ENCODE measurements around the gene CCDC33. TPM values are rescaled to one million over a fixed set of nuclear protein-coding genes. Genes with fewer than 3 reads are reported as not detected.

Gene CCDC33
- total RNA-seq, 1 experiment from 2014 or later, result not detected

DNA sequence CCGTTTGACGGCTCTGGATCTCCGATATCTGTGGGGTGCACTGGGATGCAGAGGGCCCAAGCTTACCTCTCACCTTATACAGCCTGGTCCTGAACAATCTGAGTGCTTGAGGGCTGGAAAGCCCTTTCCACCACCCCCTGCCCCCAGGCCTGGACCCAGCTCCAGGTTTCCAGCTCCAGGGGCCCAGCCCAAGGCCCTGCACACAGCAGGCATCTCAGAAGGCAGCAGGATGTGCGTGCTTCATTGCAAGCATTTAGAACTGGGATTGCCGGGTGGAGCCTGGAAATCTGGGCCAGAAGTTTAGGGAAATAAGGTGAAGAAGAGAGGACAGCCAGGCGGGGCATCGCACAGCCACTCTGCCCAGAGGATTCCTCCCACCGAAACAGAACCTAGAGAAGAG lies 25.6 kb downstream of the CCDC33 start:
- ChIA-PET CTCF (no interaction called here), POLR2A (no interaction called here)
- Histone ChIP-seq H3K27me3 (ENCODE audit: control insufficient read depth, insufficient read depth, low read length) (peaks cover 8% of the 10 kb centered on the region; the same call in 1 of the 2 replicates), H3K4me1 (ENCODE audit: control insufficient read depth, insufficient read depth, low read length) (no peaks in the 10 kb centered on the region), H3K4me3 (ENCODE audit: low read depth in 2 of 2, low read length in 2 of 2) (no peak overlapping the region), H3K27ac (ENCODE audit: low read length) (no peak overlapping the region), H3K36me3 (ENCODE audit: control insufficient read depth, insufficient read depth, low read length) (no peaks in the 10 kb centered on the region), H3K9me3 (ENCODE audit: control insufficient read depth, insufficient read depth, low read depth, low read length) (no peaks in the 10 kb centered on the region)
- no peak for ATAC-seq
- TF ChIP-seq SIN3A (IDR thresholded peaks at IDR 0.05; ENCODE audit: borderline replicate concordance, insufficient read depth, low read depth, low read length), result no peak
- no peak for TF ChIP-seq TCF7L2 (IDR thresholded peaks at IDR 0.05; ENCODE audit: low read depth, low read length)
- TF ChIP-seq, protein P1, sequence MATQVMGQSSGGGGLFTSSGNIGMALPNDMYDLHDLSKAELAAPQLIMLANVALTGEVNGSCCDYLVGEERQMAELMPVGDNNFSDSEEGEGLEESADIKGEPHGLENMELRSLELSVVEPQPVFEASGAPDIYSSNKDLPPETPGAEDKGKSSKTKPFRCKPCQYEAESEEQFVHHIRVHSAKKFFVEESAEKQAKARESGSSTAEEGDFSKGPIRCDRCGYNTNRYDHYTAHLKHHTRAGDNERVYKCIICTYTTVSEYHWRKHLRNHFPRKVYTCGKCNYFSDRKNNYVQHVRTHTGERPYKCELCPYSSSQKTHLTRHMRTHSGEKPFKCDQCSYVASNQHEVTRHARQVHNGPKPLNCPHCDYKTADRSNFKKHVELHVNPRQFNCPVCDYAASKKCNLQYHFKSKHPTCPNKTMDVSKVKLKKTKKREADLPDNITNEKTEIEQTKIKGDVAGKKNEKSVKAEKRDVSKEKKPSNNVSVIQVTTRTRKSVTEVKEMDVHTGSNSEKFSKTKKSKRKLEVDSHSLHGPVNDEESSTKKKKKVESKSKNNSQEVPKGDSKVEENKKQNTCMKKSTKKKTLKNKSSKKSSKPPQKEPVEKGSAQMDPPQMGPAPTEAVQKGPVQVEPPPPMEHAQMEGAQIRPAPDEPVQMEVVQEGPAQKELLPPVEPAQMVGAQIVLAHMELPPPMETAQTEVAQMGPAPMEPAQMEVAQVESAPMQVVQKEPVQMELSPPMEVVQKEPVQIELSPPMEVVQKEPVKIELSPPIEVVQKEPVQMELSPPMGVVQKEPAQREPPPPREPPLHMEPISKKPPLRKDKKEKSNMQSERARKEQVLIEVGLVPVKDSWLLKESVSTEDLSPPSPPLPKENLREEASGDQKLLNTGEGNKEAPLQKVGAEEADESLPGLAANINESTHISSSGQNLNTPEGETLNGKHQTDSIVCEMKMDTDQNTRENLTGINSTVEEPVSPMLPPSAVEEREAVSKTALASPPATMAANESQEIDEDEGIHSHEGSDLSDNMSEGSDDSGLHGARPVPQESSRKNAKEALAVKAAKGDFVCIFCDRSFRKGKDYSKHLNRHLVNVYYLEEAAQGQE (IDR thresholded peaks at IDR 0.05; ENCODE audit: insufficient read depth in 1 of 2, low read depth in 2 of 2, low read length in 1 of 2), result no peak
- TF ChIP-seq, protein P2, sequence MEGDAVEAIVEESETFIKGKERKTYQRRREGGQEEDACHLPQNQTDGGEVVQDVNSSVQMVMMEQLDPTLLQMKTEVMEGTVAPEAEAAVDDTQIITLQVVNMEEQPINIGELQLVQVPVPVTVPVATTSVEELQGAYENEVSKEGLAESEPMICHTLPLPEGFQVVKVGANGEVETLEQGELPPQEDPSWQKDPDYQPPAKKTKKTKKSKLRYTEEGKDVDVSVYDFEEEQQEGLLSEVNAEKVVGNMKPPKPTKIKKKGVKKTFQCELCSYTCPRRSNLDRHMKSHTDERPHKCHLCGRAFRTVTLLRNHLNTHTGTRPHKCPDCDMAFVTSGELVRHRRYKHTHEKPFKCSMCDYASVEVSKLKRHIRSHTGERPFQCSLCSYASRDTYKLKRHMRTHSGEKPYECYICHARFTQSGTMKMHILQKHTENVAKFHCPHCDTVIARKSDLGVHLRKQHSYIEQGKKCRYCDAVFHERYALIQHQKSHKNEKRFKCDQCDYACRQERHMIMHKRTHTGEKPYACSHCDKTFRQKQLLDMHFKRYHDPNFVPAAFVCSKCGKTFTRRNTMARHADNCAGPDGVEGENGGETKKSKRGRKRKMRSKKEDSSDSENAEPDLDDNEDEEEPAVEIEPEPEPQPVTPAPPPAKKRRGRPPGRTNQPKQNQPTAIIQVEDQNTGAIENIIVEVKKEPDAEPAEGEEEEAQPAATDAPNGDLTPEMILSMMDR (IDR thresholded peaks at IDR 0.05), result no peak
- TF ChIP-seq POLR2AphosphoS5 (IDR thresholded peaks at IDR 0.05; ENCODE audit: low read depth, low read length), result no peak
- BruUV-seq (replicated peaks), result no TSS peak
- no peak for DNase-seq (ENCODE audit: low read depth, low spot score)
- intact Hi-C loops (cut with micrococcal nuclease; ENCODE audit: unreplicated experiment) (no loop called here), in situ Hi-C loops (cut with HindIII; ENCODE audit: low pct_unique_long_range_greater_than_20kb, low sequenced_read_pairs) (no loop called here)

DNA sequence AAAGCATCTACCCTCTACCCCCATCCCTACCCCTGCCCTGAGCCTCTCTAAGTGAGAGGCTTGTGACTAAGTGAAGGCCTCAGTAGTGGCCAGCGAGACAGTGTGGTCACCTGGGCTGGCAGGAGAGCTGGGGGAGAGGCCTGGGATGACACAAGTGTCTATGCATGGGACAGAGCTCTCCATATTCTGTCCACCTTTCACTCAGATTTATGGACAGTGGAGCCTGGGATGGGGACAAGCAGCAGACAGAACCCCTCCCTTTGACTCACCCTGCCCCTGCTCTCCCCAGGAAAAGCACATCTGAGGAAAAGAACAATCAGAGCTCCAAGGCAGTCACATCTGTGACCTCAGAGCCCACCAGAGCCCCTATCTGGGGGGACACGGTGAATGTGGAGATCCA lies 26.0 kb downstream of the CCDC33 start:
- in situ Hi-C loops (cut with HindIII; ENCODE audit: low pct_unique_long_range_greater_than_20kb, low sequenced_read_pairs), result no loop called here
- H3K9me3 ChIP-seq (ENCODE audit: control insufficient read depth, insufficient read depth, low read depth, low read length), result no peaks in the 10 kb centered on the region
- H3K4me1 ChIP-seq (ENCODE audit: control insufficient read depth, insufficient read depth, low read length), result no peaks in the 10 kb centered on the region
- ATAC-seq (no peak), DNase-seq (ENCODE audit: low read depth, low spot score) (no peak)
- H3K4me3 ChIP-seq (ENCODE audit: low read depth in 2 of 2, low read length in 2 of 2), result no peak overlapping the region
- ChIA-PET POLR2A (no interaction called here), CTCF (interaction anchor here (0.6 kb wide), 1 partner anchor 112 kb away, joined by 3 read pairs; no protein-coding TSS in a partner anchor)
- BruUV-seq (replicated peaks), result no TSS peak
- intact Hi-C loops (cut with micrococcal nuclease; ENCODE audit: unreplicated experiment), result no loop called here
- no peaks in the 10 kb centered on the region for H3K36me3 ChIP-seq (ENCODE audit: control insufficient read depth, insufficient read depth, low read length)
- H3K27ac ChIP-seq (ENCODE audit: low read length), result no peak overlapping the region
- H3K27me3 ChIP-seq (ENCODE audit: control insufficient read depth, insufficient read depth, low read length), result peaks cover 8% of the 10 kb centered on the region; the same call in 1 of the 2 replicates
- TF ChIP-seq, protein P2 (IDR thresholded peaks at IDR 0.05), result no peak
- TF ChIP-seq TCF7L2 (IDR thresholded peaks at IDR 0.05; ENCODE audit: low read depth, low read length), result no peak
- no peak for TF ChIP-seq SIN3A (IDR thresholded peaks at IDR 0.05; ENCODE audit: borderline replicate concordance, insufficient read depth, low read depth, low read length)

Measured in Panc1 (cell line).